ENCODE data around the gene PUS1. TPM values are rescaled to one million over a fixed set of nuclear protein-coding genes. Genes with fewer than 3 reads are reported as not detected.

The PUS1 gene
- total and polyA plus RNA-seq, 9 of the 15 experiments (the other 6 are each of a cell fraction or from before 2014, with no cell fraction given): 1.9 to 90.8 (median 30.0) TPM

GRCh38 chr12:131929581-131930456 lies 743 bp downstream of the PUS1 start:
- H4K20me1 ChIP-seq (replicated peaks; ENCODE audit: control insufficient read depth, insufficient read depth, low read length): peaks cover 3% of the 10 kb centered on the region
- H3K4me2 ChIP-seq (ENCODE audit: insufficient read depth, low read length): peak overlapping the region; percentile 90
- ChIA-PET POLR2A (interaction anchor here (0.6 to 2.6 kb wide), 19 partner anchors 9 to 341 kb away, joined by 3 to 11 read pairs (median 4); partner anchors contain the start of gene EP400), CTCF (ENCODE audit: low intra/inter-chr PET ratio) (interaction anchor here (1.5 kb wide), 1 partner anchor 20 kb away, joined by 4 read pairs; the partner anchor contains the start of gene EP400)
- peak overlapping the region; percentile 84 to 98 for H3K9ac ChIP-seq (ENCODE audit: insufficient read depth in 1 of 2, low read depth in 2 of 2, low read length in 2 of 2)
- no peaks in the 10 kb centered on the region for H3K27me3 ChIP-seq (ENCODE audit: control insufficient read depth in 2 of 2, insufficient read depth in 2 of 2, low read length in 2 of 2)
- BruUV-seq (replicated peaks): TSS peak; percentile 40
- H3K79me2 ChIP-seq (ENCODE audit: control insufficient read depth, insufficient read depth, low read length): peaks cover 36% of the 10 kb centered on the region
- peaks cover 14 to 38% of the 10 kb centered on the region in 2 experiments; a peak in 4 of 5 replicates for H3K4me1 ChIP-seq (replicated peaks in 1 of 2; ENCODE audit: control insufficient read depth in 2 of 2, insufficient read depth in 2 of 2, low read length in 2 of 2)
- H3K9me3 ChIP-seq (replicated peaks; ENCODE audit: control insufficient read depth, insufficient read depth, low read depth, low read length): no peaks in the 10 kb centered on the region
- peak overlapping the region; percentile 97 for H3K27ac ChIP-seq (ENCODE audit: extremely low read depth, low read depth, low read length)
- peaks cover 45% of the 10 kb centered on the region for H3K36me3 ChIP-seq (ENCODE audit: control insufficient read depth, insufficient read depth, low read length)
- peak; percentile 77 to 81 (median 80) for DNase-seq (ENCODE audit: extremely low read depth in 1 of 4, low spot score in 3 of 4)
- no peaks in the 10 kb centered on the region for H3K9me1 ChIP-seq (ENCODE audit: control insufficient read depth, insufficient read depth, low read length)
- intact Hi-C loops (cut with micrococcal nuclease): no loop called here
- under 1% methylated on average over 38 of the region's 87 CpGs for WGBS (ENCODE audit: insufficient coverage, low coverage, missing lambda C conversion rate)
- in situ Hi-C loops (cut with MboI): no loop called here
- ATAC-seq: peak; percentile 57
- peak; percentile 80 for FAIRE-seq
- H2AFZ ChIP-seq (ENCODE audit: low read depth, low read length): peak overlapping the region; percentile 64
- H3K4me3 ChIP-seq: peak overlapping the region; percentile 84
- TF ChIP-seq GTF3C2 (IDR thresholded peaks at IDR 0.05; ENCODE audit: borderline replicate concordance, extremely low read depth, insufficient read length) (no peak), LCOR (CRISPR knock-in tag; IDR thresholded peaks at IDR 0.05) (no peak), PURB (CRISPR knock-in tag; IDR thresholded peaks at IDR 0.05; ENCODE audit: low read depth) (no peak), ATF7 (IDR thresholded peaks at IDR 0.05) (no peak), GMEB1 (CRISPR knock-in tag; IDR thresholded peaks at IDR 0.05) (no peak), RFX5 (IDR thresholded peaks at IDR 0.05; ENCODE audit: low read depth, low read length) (no peak), ZNF3 (CRISPR knock-in tag; IDR thresholded peaks at IDR 0.05) (no peak), CCAR2 (IDR thresholded peaks at IDR 0.05; ENCODE audit: low read depth, low read length) (no peak), RBM17 (IDR thresholded peaks at IDR 0.05; ENCODE audit: borderline replicate concordance, low read depth, low read length) (no peak), E2F6 (IDR thresholded peaks at IDR 0.05; ENCODE audit: borderline replicate concordance in 1 of 2, extremely low read depth in 1 of 2, insufficient read depth in 1 of 2, insufficient read length in 1 of 2, low read depth in 1 of 2, low read length in 1 of 2, poor library complexity in 1 of 2, severe bottlenecking in 1 of 2) (peak; percentile 13 to 51), TFAP4 (CRISPR knock-in tag; IDR thresholded peaks at IDR 0.05; ENCODE audit: borderline replicate concordance) (peak; percentile 42; the same call in 1 of the 2 replicates), RBM14 (IDR thresholded peaks at IDR 0.05; ENCODE audit: borderline replicate concordance, insufficient read depth, low read depth, low read length) (no peak)
